HepG2 (cell line): Measurements from ENCODE around the gene ZNF415. TPM values are rescaled to one million over a fixed set of nuclear protein-coding genes. Genes with fewer than 3 reads are reported as not detected.

Experiments used
- ATAC-seq: fragments of 200-7000 bp; cut with Tn5 transposase; 3 replicates; pipeline ENCODE4 v1.9.1; 2020; ENCODE audit warnings: mild to moderate bottlenecking, moderate library complexity
- BruUV-seq: library from RNA; stranded (reverse); fragments of 400-500 nt; replicated peaks from 2 replicates; lab custom pipeline; 2021; lab: Mats Ljungman, UMichigan
- CTCF ChIA-PET: fragments of 300-600 bp; formaldehyde crosslinking; extraction: SDS; loops from one replicate; lab custom pipeline; 2021; ENCODE audit warnings: low total read pairs, inconsistent platforms, low intra/inter-chr PET ratio; lab: Yijun Ruan, JAX
- POLR2A ChIA-PET: fragments of 350-600 bp; sonication (Branson Sonifier 250); formaldehyde crosslinking; loops from one replicate; lab custom pipeline; 2020; ENCODE audit warnings: antibody characterized with exemption, inconsistent platforms; lab: Yijun Ruan, JAX
- DNase-seq: peaks from one replicate; pipeline ENCODE4 v3.0.0-alpha.2; 2015; ENCODE audit warnings: low spot score
- FAIRE-seq: peaks from 3 replicates; lab custom pipeline; 2011; peaks lifted over from hg19 to GRCh38; lab: Jason Lieb, UNC
- H2AFZ ChIP-seq: one replicate; pipeline ENCODE4 v1.6.1; 2011; ENCODE audit warnings: low read length, inconsistent platforms
- H3K27ac ChIP-seq: fragments of 300-600 bp; 3 replicates; pipeline ENCODE4 v1.8.0; 2011; ENCODE audit warnings: mixed run types, mild to moderate bottlenecking, mixed read lengths, low read length, inconsistent platforms; ENCODE audit not compliant: insufficient read depth; ENCODE audit errors: extremely low read length
- H3K27me3 ChIP-seq, 2 experiments: fragments of 200-600 bp in 1 of 2; 2 replicates in 1 of 2; 3 replicates in 1 of 2; pipeline versions ENCODE4 v1.6.0 to v1.8.0; 2011; ENCODE audit warnings: low read length in 2 of 2, mild to moderate bottlenecking in 2 of 2, moderate library complexity in 2 of 2, inconsistent platforms in 1 of 2; ENCODE audit not compliant: insufficient read depth in 2 of 2, control insufficient read depth in 1 of 2
- H3K36me3 ChIP-seq, 2 experiments: fragments of 200-600 bp in 1 of 2; replicated peaks in 1 of 2; 2 replicates in 1 of 2; 3 replicates in 1 of 2; pipeline versions ENCODE4 v1.5.1 to v1.8.0; 2011; ENCODE audit warnings: low read length in 2 of 2, inconsistent platforms in 1 of 2; ENCODE audit not compliant: insufficient read depth in 2 of 2, control insufficient read depth in 1 of 2
- H3K4me1 ChIP-seq: 2 replicates; pipeline ENCODE4 v1.5.1; 2012; ENCODE audit warnings: low read length, inconsistent platforms; ENCODE audit not compliant: insufficient read depth
- H3K4me2 ChIP-seq: 2 replicates; pipeline ENCODE4 v1.6.0; 2011; ENCODE audit warnings: low read depth, low read length, inconsistent platforms
- H3K4me3 ChIP-seq, 3 experiments: fragments of 200-600 bp in 1 of 3; sonication (generic), shearing (Covaris generic) in 1 of 3; replicated peaks in 1 of 3; 2 replicates each; pipeline ENCODE4 v1.5.1; 2011 to 2016; ENCODE audit warnings: low read length in 3 of 3, inconsistent platforms in 2 of 3, low read depth in 2 of 3, mild to moderate bottlenecking in 2 of 3, control low read depth in 1 of 3, mixed read lengths in 1 of 3; ENCODE audit not compliant: insufficient read depth in 1 of 3
- H3K79me2 ChIP-seq: one replicate; pipeline ENCODE4 v1.6.1; 2011; ENCODE audit warnings: low read length, inconsistent platforms; ENCODE audit not compliant: insufficient read depth
- H3K9ac ChIP-seq: 2 replicates; pipeline ENCODE4 v1.6.0; 2011; ENCODE audit warnings: mild to moderate bottlenecking, low read depth, low read length, inconsistent platforms; ENCODE audit not compliant: insufficient read depth
- H3K9me3 ChIP-seq: 2 replicates; pipeline ENCODE4 v1.5.1; 2012; ENCODE audit warnings: mild to moderate bottlenecking, low read length
- H4K20me1 ChIP-seq: 2 replicates; pipeline ENCODE4 v1.6.0; 2011; ENCODE audit warnings: inconsistent platforms, mild to moderate bottlenecking, low read length, moderate library complexity; ENCODE audit not compliant: insufficient read depth
- CAMTA2 ChIP-seq: sonication (generic); formaldehyde crosslinking; IDR thresholded peaks from 2 replicates; pipeline ENCODE4 v1.4.0; 2020; ENCODE audit warnings: mild to moderate bottlenecking, missing genetic modification reagents, borderline replicate concordance
- CBX1 ChIP-seq: IDR thresholded peaks from one replicate; pipeline ENCODE4 v1.6.1; 2016; ENCODE audit warnings: antibody characterized with exemption, low read depth
- KDM6A ChIP-seq: IDR thresholded peaks from 2 replicates; pipeline ENCODE4 v1.6.1; 2016; ENCODE audit warnings: low read depth
- MTF1 ChIP-seq: sonication (generic); formaldehyde crosslinking; IDR thresholded peaks from 2 replicates; pipeline ENCODE4 v1.5.0; 2020; ENCODE audit warnings: missing genetic modification reagents
- NFE2 ChIP-seq: sonication (generic); formaldehyde crosslinking; IDR thresholded peaks from 2 replicates; pipeline ENCODE4 v1.4.0; 2020; ENCODE audit warnings: missing genetic modification reagents
- RARA ChIP-seq: IDR thresholded peaks from 2 replicates; pipeline ENCODE4 v1.6.1; 2016; ENCODE audit warnings: missing genetic modification reagents, missing compliant biosample characterization
- RXRA ChIP-seq: sonication (generic); formaldehyde crosslinking; IDR thresholded peaks from 2 replicates; pipeline ENCODE4 v1.5.1; 2020; ENCODE audit warnings: missing genetic modification reagents
- SATB2 ChIP-seq: sonication (generic); formaldehyde crosslinking; IDR thresholded peaks from 2 replicates; pipeline ENCODE4 v1.5.0; 2020; ENCODE audit warnings: missing genetic modification reagents
- SKI ChIP-seq: fragments of 450-650 bp; IDR thresholded peaks from one replicate; pipeline ENCODE4 v1.6.1; 2018; ENCODE audit warnings: mild to moderate bottlenecking; ENCODE audit not compliant: partially characterized antibody
- ZBTB42 ChIP-seq: sonication (generic); formaldehyde crosslinking; IDR thresholded peaks from 2 replicates; pipeline ENCODE4 v1.5.0; 2020; ENCODE audit warnings: mild to moderate bottlenecking, missing genetic modification reagents
- ZNF570 ChIP-seq: sonication (generic); formaldehyde crosslinking; IDR thresholded peaks from 2 replicates; pipeline ENCODE4 v1.4.0; 2020; ENCODE audit warnings: mild to moderate bottlenecking, missing genetic modification reagents, borderline replicate concordance
- WGBS: methylation state at CpG from one replicate; pipeline ENCODE4 v1.1.6; 2017; ENCODE audit warnings: low lambda C conversion rate; 5-methylcytosine and 5-hydroxymethylcytosine counted together
- in situ Hi-C: cut with HindIII; loops from 2 replicates; pipeline ENCODE4 v1.10.0; 2017; ENCODE audit warnings: low pct_unique_long_range_greater_than_20kb; ENCODE audit not compliant: extremely low pct_ligation_motif_present
- intact Hi-C: fragments of 100-400 bp; cut with micrococcal nuclease; formaldehyde crosslinking; loops from one replicate; pipeline ENCODE4 v1.10.0; 2022; ENCODE audit not compliant: unreplicated experiment
- polyA plus RNA-seq, 8 experiments: library from polyadenylated mRNA; depleted of rRNA in 3 of 8; stranded (reverse) in 7 of 8; unstranded in 1 of 8; fragments of >200 nt; fragmentation: Illumina TruSeq in 4 of 8; extraction: Trizol in 4 of 8; gene quantifications; 2 replicates each; pipeline versions ENCODE4 v1.2.1 to v1.2.3, GENCODE V29; 2011 to 2016; ENCODE audit warnings: low read depth in 4 of 8, missing spikeins in 1 of 8, mixed read lengths in 1 of 8; ENCODE audit not compliant: insufficient read depth in 1 of 8
- total RNA-seq, 5 experiments: library from RNA; depleted of rRNA; stranded (reverse); fragments of >200 nt; fragmentation: Illumina TruSeq; extraction: Trizol; gene quantifications; 2 replicates each; pipeline ENCODE4 v1.2.3, GENCODE V29; 2016; ENCODE audit warnings: low read depth in 1 of 5
- TF ChIP-seq, protein P1 (sequence below): sonication (generic); formaldehyde crosslinking; IDR thresholded peaks from 2 replicates; pipeline ENCODE4 v1.4.0; 2020; ENCODE audit warnings: missing genetic modification reagents, mild to moderate bottlenecking, borderline replicate concordance
- TF ChIP-seq, protein P2 (sequence below): sonication (generic); formaldehyde crosslinking; IDR thresholded peaks from 2 replicates; pipeline ENCODE4 v1.5.1; 2020; ENCODE audit warnings: missing genetic modification reagents, mild to moderate bottlenecking, borderline replicate concordance

Gene ZNF415
- total and polyA plus RNA-seq, 2 of the 13 experiments (the other 11 are each of a cell fraction or from before 2014, with no cell fraction given), result 0.15 to 0.17 TPM

GRCh38 chr19:53068834-53069233, 63.9 kb downstream of the ZNF415 start:
- H2AFZ ChIP-seq, result no peak overlapping the region
- peaks cover 67% of the 10 kb centered on the region for H3K9me3 ChIP-seq
- TF ChIP-seq SKI (no peak), ZNF570 (no peak), NFE2 (CRISPR knock-in tag) (no peak), RARA (CRISPR knock-in tag) (no peak), MTF1 (CRISPR knock-in tag) (no peak), SATB2 (no peak)
- no peaks in the 10 kb centered on the region for H3K4me1 ChIP-seq
- no TSS peak for BruUV-seq
- no peaks in the 10 kb centered on the region for H3K27me3 ChIP-seq
- WGBS, result 78% methylated on average over 5 of the region's 5 CpGs
- intact Hi-C loops, result no loop called here
- no peak for ATAC-seq
- in situ Hi-C loops, result no loop called here
- CTCF ChIA-PET, result no interaction called here
- H4K20me1 ChIP-seq, result no peaks in the 10 kb centered on the region
- no peak overlapping the region for H3K9ac ChIP-seq
- no peak for DNase-seq
- no peak overlapping the region for H3K27ac ChIP-seq
- peaks cover 6 to 32% of the 10 kb centered on the region in 2 experiments; a peak in 4 of 5 replicates for H3K36me3 ChIP-seq
- no peak overlapping the region for H3K4me2 ChIP-seq
- POLR2A ChIA-PET, result no interaction called here
- FAIRE-seq, result no peak
- H3K4me3 ChIP-seq, result no peak overlapping the region
- H3K79me2 ChIP-seq, result no peaks in the 10 kb centered on the region

- Histone ChIP-seq H3K79me2 (no peaks in the 10 kb centered on the region), H3K27ac (no peak overlapping the region), H4K20me1 (no peaks in the 10 kb centered on the region), H3K4me1 (no peaks in the 10 kb centered on the region), H2AFZ (no peak overlapping the region), H3K27me3 (no peaks in the 10 kb centered on the region), H3K9me3 (peaks cover 69% of the 10 kb centered on the region), H3K4me2 (no peak overlapping the region), H3K4me3 (no peak overlapping the region), H3K36me3 (peaks cover 5 to 29% of the 10 kb centered on the region in 2 experiments; a peak in 4 of 5 replicates), H3K9ac (no peak overlapping the region)
- ChIA-PET CTCF (no interaction called here), POLR2A (no interaction called here)
- intact Hi-C loops (no loop called here), in situ Hi-C loops (no loop called here)
- no TSS peak for BruUV-seq
- DNase-seq, result no peak
- ATAC-seq, result no peak
- FAIRE-seq, result no peak
- 68% methylated on average over 4 of the region's 4 CpGs for WGBS
- TF ChIP-seq ZBTB42 (CRISPR knock-in tag) (no peak), RXRA (CRISPR knock-in tag) (no peak), CAMTA2 (CRISPR knock-in tag) (no peak), CBX1 (no peak), KDM6A (CRISPR knock-in tag) (no peak)
- TF ChIP-seq, protein P1, sequence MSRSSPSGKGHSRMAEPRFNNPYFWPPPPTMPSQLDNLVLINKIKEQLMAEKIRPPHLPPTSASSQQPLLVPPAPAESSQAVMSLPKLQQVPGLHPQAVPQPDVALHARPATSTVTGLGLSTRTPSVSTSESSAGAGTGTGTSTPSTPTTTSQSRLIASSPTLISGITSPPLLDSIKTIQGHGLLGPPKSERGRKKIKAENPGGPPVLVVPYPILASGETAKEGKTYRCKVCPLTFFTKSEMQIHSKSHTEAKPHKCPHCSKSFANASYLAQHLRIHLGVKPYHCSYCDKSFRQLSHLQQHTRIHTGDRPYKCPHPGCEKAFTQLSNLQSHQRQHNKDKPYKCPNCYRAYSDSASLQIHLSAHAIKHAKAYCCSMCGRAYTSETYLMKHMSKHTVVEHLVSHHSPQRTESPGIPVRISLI, result no peak
- TF ChIP-seq, protein P2, sequence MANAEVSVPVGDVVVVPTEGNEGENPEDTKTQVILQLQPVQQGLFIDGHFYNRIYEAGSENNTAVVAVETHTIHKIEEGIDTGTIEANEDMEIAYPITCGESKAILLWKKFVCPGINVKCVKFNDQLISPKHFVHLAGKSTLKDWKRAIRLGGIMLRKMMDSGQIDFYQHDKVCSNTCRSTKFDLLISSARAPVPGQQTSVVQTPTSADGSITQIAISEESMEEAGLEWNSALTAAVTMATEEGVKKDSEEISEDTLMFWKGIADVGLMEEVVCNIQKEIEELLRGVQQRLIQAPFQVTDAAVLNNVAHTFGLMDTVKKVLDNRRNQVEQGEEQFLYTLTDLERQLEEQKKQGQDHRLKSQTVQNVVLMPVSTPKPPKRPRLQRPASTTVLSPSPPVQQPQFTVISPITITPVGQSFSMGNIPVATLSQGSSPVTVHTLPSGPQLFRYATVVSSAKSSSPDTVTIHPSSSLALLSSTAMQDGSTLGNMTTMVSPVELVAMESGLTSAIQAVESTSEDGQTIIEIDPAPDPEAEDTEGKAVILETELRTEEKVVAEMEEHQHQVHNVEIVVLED (CRISPR knock-in tag), result no peak
Observed at GRCh38 chr19:53068199-53068598, 64.5 kb downstream of the ZNF415 start.
